HG02981 (cell line): ENCODE measurements around the gene FGF8.

Experiments
- ATAC-seq: cut with Tn5 transposase; IDR thresholded peaks from one replicate; pipeline ENCODE4 v1.9.1; 2021; ENCODE audit warnings: mild to moderate bottlenecking, moderate library complexity; ENCODE audit not compliant: unreplicated experiment

The FGF8 gene

GRCh38 chr10:101770331-101771215, 5.3 kb downstream of the FGF8 start:
- no peak for ATAC-seq

GRCh38 chr10:101769541-101770180, 6.3 kb downstream of the FGF8 start:
- ATAC-seq: no peak

- ATAC-seq: no peak
Measured at GRCh38 chr10:101768791-101769170, 7.1 kb downstream of the FGF8 start.

- ATAC-seq: no peak
Measured at GRCh38 chr10:101767966-101768790, 7.7 kb downstream of the FGF8 start.

GRCh38 chr10:101767600-101767945, 8.3 kb downstream of the FGF8 start:
- ATAC-seq: no peak

- ATAC-seq: no peak
Measured at GRCh38 chr10:101766753-101767599, 8.9 kb downstream of the FGF8 start.

GRCh38 chr10:101766306-101766705, 9.6 kb downstream of the FGF8 start:
- no peak for ATAC-seq

GRCh38 chr10:101763141-101763846, 12.6 kb downstream of the FGF8 start:
- no peak for ATAC-seq

GRCh38 chr10:101762736-101763135, 13.2 kb downstream of the FGF8 start:
- ATAC-seq: no peak

- no peak for ATAC-seq
Measured at GRCh38 chr10:101761226-101761625, 14.7 kb downstream of the FGF8 start.

- ATAC-seq: no peak
Measured at GRCh38 chr10:101760510-101760909, 15.4 kb downstream of the FGF8 start.

- no peak for ATAC-seq
Measured at GRCh38 chr10:101759309-101760247, 16.3 kb downstream of the FGF8 start.

GRCh38 chr10:101758858-101759257, 17.1 kb downstream of the FGF8 start:
- no peak for ATAC-seq

- ATAC-seq: no peak
Measured at GRCh38 chr10:101752241-101752640, 23.7 kb downstream of the FGF8 start.

GRCh38 chr10:101749047-101750016, 26.6 kb downstream of the FGF8 start:
- no peak for ATAC-seq

GRCh38 chr10:101748496-101748895, 27.4 kb downstream of the FGF8 start:
- ATAC-seq: no peak

GRCh38 chr10:101745074-101745696, 30.7 kb downstream of the FGF8 start:
- ATAC-seq: no peak
